ENCODE results near the gene RALGPS1. TPM values are rescaled to one million over a fixed set of nuclear protein-coding genes. Genes with fewer than 3 reads are reported as not detected.

Gene RALGPS1
- total RNA-seq, 4 donors from 2014 or later: 3.3 to 9.8 (median 6.7) TPM

DNA sequence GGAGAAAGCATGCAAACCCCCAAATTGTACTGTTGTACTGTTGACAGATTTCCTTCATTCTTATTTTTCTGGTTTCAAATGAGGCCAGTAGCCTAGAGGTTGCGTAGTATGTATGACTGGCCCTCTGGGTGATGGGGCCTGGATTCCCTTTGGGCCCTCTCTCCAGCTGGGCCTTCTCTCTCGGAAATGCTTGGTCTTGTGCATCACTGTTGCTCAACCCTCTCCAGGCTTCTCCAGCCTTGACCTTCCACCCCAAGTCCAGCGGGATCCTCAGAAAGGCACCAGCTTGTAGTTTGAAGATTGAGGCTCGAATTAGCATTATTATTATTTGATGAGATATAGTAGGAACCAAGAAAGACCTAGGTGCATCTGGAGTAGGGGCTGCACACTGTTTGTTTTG, 120.8 kb downstream of the RALGPS1 start:
- TF ChIP-seq POLR2A (IDR thresholded peaks at IDR 0.05): no peak
- peak in 1 of 2 donors; percentile 67 for TF ChIP-seq EP300 (IDR thresholded peaks at IDR 0.05)
- Histone ChIP-seq H3K4me1 (peaks cover 0 to 44% (median 19%) of the 10 kb centered on the region in 4 donors), H3K4me3 (no peak overlapping the region), H3K9me3 (no peaks in the 10 kb centered on the region), H3K27me3 (no peaks in the 10 kb centered on the region), H3K27ac (peak overlapping the region; percentile 35 to 79 (median 62)), H3K36me3 (no peaks in the 10 kb centered on the region)
- 47 to 48% methylated on average over 4 of the region's 4 CpGs for WGBS, 2 donors
- peak; percentile 60 to 70 for DNase-seq (ENCODE audit: low spot score in 2 of 2)

DNA sequence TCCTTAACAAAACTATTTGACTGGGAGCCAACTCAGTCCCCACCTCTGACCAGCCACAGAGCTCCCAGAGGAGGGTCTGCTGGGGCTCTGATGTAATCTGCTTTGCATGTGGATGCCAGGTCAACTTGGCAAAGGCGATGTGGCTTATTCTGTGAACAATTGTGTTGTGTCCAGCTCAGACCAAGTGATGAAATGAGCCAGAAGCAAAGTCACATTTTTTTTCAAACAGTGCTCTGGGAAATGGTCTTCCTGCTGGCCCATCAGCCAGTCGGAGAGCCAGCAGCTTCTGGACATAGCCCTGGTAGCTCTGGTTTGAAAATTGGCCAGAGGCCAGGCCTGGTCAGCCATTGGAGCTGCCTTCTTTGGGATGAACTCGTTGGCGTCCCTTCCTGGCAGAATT, 121.4 kb downstream of the RALGPS1 start:
- DNase-seq (ENCODE audit: low spot score in 2 of 2): peak; percentile 63 to 75
- peak in 1 of 2 donors; percentile 68 for TF ChIP-seq EP300 (IDR thresholded peaks at IDR 0.05)
- TF ChIP-seq, protein P1, sequence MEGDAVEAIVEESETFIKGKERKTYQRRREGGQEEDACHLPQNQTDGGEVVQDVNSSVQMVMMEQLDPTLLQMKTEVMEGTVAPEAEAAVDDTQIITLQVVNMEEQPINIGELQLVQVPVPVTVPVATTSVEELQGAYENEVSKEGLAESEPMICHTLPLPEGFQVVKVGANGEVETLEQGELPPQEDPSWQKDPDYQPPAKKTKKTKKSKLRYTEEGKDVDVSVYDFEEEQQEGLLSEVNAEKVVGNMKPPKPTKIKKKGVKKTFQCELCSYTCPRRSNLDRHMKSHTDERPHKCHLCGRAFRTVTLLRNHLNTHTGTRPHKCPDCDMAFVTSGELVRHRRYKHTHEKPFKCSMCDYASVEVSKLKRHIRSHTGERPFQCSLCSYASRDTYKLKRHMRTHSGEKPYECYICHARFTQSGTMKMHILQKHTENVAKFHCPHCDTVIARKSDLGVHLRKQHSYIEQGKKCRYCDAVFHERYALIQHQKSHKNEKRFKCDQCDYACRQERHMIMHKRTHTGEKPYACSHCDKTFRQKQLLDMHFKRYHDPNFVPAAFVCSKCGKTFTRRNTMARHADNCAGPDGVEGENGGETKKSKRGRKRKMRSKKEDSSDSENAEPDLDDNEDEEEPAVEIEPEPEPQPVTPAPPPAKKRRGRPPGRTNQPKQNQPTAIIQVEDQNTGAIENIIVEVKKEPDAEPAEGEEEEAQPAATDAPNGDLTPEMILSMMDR (IDR thresholded peaks at IDR 0.05): no peak
- WGBS, 2 donors: 15 to 35% methylated on average over 4 of the region's 4 CpGs
- H3K27me3 ChIP-seq: no peaks in the 10 kb centered on the region
- H3K4me3 ChIP-seq: no peak overlapping the region
- H3K36me3 ChIP-seq: no peaks in the 10 kb centered on the region
- peak overlapping the region; percentile 35 to 79 (median 62) for H3K27ac ChIP-seq
- H3K4me1 ChIP-seq: peaks cover 0 to 44% (median 19%) of the 10 kb centered on the region in 4 donors
- no peaks in the 10 kb centered on the region for H3K9me3 ChIP-seq

DNA sequence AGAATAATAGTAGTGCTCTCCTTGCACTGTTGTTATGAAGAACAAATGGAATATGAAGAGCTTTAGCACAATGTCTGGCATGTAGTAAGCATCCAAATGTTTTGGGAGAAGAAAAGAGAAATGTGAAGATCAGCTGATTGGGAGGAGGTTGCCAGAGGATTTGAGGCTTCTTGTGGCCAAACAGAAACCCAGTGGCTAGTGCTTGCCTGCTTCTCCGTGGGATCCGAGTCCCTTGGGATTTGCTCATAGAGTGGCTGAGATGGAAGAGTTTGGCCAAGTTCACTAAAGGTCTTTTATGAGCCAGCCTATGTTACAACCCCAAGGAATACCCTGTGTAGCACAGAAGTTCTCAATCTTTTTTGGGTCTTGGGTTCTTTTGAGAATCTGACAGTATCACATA, 121.9 kb downstream of the RALGPS1 start:
- no peak for DNase-seq (ENCODE audit: low spot score in 2 of 2)
- Histone ChIP-seq H3K27ac (peak overlapping the region; percentile 2 to 79 (median 56)), H3K4me1 (peaks cover 0 to 44% (median 19%) of the 10 kb centered on the region in 4 donors), H3K9me3 (no peaks in the 10 kb centered on the region), H3K36me3 (no peaks in the 10 kb centered on the region), H3K27me3 (no peaks in the 10 kb centered on the region), H3K4me3 (no peak overlapping the region)
- TF ChIP-seq POLR2A (IDR thresholded peaks at IDR 0.05) (no peak), EP300 (IDR thresholded peaks at IDR 0.05) (no peak)
- TF ChIP-seq, protein P1 (IDR thresholded peaks at IDR 0.05): no peak
- 66 to 75% methylated on average over 2 of the region's 2 CpGs for WGBS, 2 donors

DNA sequence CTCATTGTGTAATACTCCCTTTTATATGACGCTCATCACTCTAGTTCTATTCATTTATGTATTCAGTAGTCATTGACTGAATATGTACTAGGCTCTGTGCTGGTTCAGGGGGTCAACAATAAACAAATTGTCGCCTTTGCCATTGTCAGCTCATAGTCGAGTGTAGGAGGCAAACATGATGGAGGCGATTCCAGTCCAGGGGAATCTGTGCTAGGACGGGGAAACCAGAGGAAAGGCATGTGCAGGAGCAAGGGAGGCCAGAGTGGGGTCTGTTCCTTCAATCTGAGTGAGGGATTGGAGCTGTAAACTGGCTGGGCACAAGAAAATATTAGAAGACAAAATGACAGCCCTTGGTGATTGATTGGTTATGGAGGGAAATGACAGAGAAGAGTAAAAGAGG, 123.9 kb downstream of the RALGPS1 start:
- peaks cover 0 to 31% (median 19%) of the 10 kb centered on the region in 4 donors for H3K4me1 ChIP-seq
- H3K27ac ChIP-seq: no peak overlapping the region
- 61 to 62% methylated on average over 5 of the region's 5 CpGs for WGBS, 2 donors
- H3K36me3 ChIP-seq: no peaks in the 10 kb centered on the region
- TF ChIP-seq EP300 (IDR thresholded peaks at IDR 0.05): no peak
- TF ChIP-seq POLR2A (IDR thresholded peaks at IDR 0.05): no peak
- TF ChIP-seq, protein P1 (IDR thresholded peaks at IDR 0.05): no peak
- DNase-seq (ENCODE audit: low spot score in 2 of 2): no peak
- H3K9me3 ChIP-seq: no peaks in the 10 kb centered on the region
- H3K27me3 ChIP-seq: no peaks in the 10 kb centered on the region
- no peak overlapping the region for H3K4me3 ChIP-seq

DNA sequence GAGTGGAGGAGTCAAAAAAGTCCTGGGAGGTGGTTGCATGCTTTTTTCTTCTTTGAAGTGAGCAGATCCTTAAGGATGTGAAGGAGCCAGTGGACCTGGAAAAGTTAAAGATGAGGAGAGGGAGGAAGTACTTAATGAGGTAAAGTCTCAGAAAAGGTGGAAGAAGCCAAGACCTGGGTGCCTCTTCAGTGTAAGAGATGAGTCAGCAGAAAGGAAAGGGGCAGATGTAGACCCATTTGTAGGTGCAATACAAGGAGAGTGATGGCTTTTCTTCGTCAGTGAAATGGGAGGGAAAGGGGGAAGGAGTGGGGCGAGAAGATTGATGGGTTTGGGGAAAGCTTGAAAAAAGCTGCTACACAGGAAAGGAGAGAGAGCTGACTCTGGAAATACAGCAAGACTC, 124.9 kb downstream of the RALGPS1 start:
- no peaks in the 10 kb centered on the region for H3K27me3 ChIP-seq
- TF ChIP-seq POLR2A (IDR thresholded peaks at IDR 0.05) (no peak), EP300 (IDR thresholded peaks at IDR 0.05) (no peak)
- TF ChIP-seq, protein P1 (IDR thresholded peaks at IDR 0.05): no peak
- WGBS, 2 donors: 96 to 98% methylated on average over 2 of the region's 2 CpGs

DNA sequence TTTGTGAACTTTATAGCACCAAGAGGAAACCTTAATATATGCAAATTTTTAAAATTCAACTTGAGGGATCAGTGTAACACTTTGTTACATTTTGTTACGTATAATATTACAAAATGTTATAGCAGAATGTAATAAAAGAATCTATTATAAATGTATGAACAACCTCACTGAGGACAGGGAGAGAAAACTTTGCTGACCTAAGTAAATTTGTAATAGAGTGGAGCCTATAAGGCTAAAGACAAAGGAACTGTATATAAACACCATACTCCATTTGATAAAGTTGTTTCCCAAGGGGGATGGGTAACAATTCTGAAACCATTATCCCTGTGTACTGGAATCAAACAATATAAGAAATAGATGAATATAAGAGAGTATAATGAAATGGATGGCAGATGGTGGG, 130.6 kb downstream of the RALGPS1 start:
- H3K27ac ChIP-seq: no peak overlapping the region
- H3K4me3 ChIP-seq: no peak overlapping the region
- TF ChIP-seq EP300 (IDR thresholded peaks at IDR 0.05): no peak
- no peak for TF ChIP-seq POLR2A (IDR thresholded peaks at IDR 0.05)
- TF ChIP-seq, protein P1 (IDR thresholded peaks at IDR 0.05): no peak
- peaks cover 0 to 21% (median 8%) of the 10 kb centered on the region in 4 donors for H3K4me1 ChIP-seq
- 85 to 92% methylated on average over 1 of the region's 1 CpG for WGBS, 2 donors
- no peak for DNase-seq (ENCODE audit: low spot score in 2 of 2)
- H3K36me3 ChIP-seq: no peaks in the 10 kb centered on the region
- H3K9me3 ChIP-seq: no peaks in the 10 kb centered on the region
- H3K27me3 ChIP-seq: no peaks in the 10 kb centered on the region

More for the DNA sequence above, 124.9 kb downstream of the RALGPS1 start:
- Histone ChIP-seq H3K4me1 (peaks cover 0 to 28% (median 16%) of the 10 kb centered on the region in 4 donors), H3K4me3 (no peak overlapping the region), H3K27ac (no peak overlapping the region), H3K9me3 (no peaks in the 10 kb centered on the region), H3K36me3 (no peaks in the 10 kb centered on the region)
- no peak for DNase-seq (ENCODE audit: low spot score in 2 of 2)

Data from tibial nerve (tissue), 4 donors.